Uterus (tissue), 4 donors: ENCODE data around the gene SHOX. TPM values are rescaled to one million over a fixed set of nuclear protein-coding genes. Genes with fewer than 3 reads are reported as not detected.
"Not testable (repeated sequence)": the region's sequence is repeated elsewhere in the genome, so short reads cannot be mapped to it uniquely, and the experiment has no call there.

Experiments used
- DNase-seq, 2 donors: peaks; one replicate each; pipeline ENCODE4 v3.0.0-alpha.2; 2019 to 2020
- H3K27ac ChIP-seq, 2 donors: fragments of 200-600 bp; sonication (generic); 1 replicate in 1 of 2; 2 replicates in 1 of 2; pipeline ENCODE4 v1.5.1; 2016 to 2018
- H3K27me3 ChIP-seq, 2 donors: fragments of 200-600 bp; sonication (generic); one replicate each; pipeline ENCODE4 v1.5.1; 2018 to 2019; ENCODE audit warnings: control low read depth in 1 of 2
- H3K36me3 ChIP-seq, 2 donors: fragments of 200-600 bp; sonication (generic); one replicate each; pipeline ENCODE4 v1.5.1; 2019; ENCODE audit warnings: control low read depth in 1 of 2
- H3K4me1 ChIP-seq, 2 donors: fragments of 200-600 bp; sonication (generic); one replicate each; pipeline ENCODE4 v1.5.1; 2018 to 2019; ENCODE audit warnings: control low read depth in 1 of 2
- H3K4me3 ChIP-seq, 2 donors: fragments of 200-600 bp; sonication (generic); 1 replicate in 1 of 2; 2 replicates in 1 of 2; pipeline ENCODE4 v1.5.1; 2018 to 2019; ENCODE audit warnings: mild to moderate bottlenecking in 1 of 2
- H3K9me3 ChIP-seq, 2 donors: fragments of 200-600 bp; sonication (generic); one replicate each; pipeline ENCODE4 v1.5.1; 2019; ENCODE audit warnings: control low read depth in 1 of 2
- CTCF ChIP-seq, 4 experiments: fragments of 200-600 bp in 2 of 4; fragments of 450-650 bp in 2 of 4; sonication (generic) in 2 of 4; IDR thresholded peaks; one replicate each; pipeline ENCODE4 v1.5.1; 2016 to 2019; ENCODE audit warnings: antibody characterized with exemption in 4 of 4, mild to moderate bottlenecking in 2 of 4, moderate library complexity in 1 of 4
- POLR2A ChIP-seq, 2 donors: fragments of 450-650 bp; IDR thresholded peaks; one replicate each; pipeline ENCODE4 v1.6.1; 2016; ENCODE audit warnings: antibody characterized with exemption in 2 of 2, mild to moderate bottlenecking in 1 of 2, moderate library complexity in 1 of 2
- intact Hi-C: fragments of 100-400 bp; cut with DNase I; formaldehyde crosslinking; loops from one replicate; pipeline ENCODE4 v1.15.1; 2023; ENCODE audit warnings: low total_unique reads
- total RNA-seq, 4 donors: library from RNA; depleted of rRNA in 3 of 4; stranded (reverse); fragments of >200 nt in 3 of 4; gene quantifications; one replicate each; pipeline versions ENCODE4 v1.1.0 to v1.2.4, GENCODE V29; 2014 to 2023
- donor health status: DM: yes; HTN: yes; CAD: no.

Gene SHOX
- total RNA-seq, 4 donors from 2014 or later, result not detected

DNA sequence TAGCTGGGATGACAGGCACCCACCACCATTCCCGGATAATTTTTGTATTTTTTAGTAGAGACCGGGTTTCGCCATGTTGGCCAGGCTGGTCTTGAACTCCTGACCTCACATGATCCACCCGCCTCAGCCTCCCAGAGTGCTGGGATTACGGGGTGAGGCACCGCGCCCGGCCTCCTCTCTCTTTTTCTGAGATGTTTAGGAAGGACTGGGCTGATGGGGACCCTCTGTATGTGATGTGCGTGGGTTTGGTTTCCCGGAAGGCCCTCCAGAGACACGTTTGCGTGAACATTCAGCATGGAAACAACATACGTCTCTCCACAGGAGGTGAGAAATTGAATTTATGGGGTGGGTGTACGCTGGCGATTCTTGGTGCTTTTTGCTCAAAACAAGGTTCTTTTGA is 18.6 kb downstream of the SHOX start:
- Histone ChIP-seq H3K4me1 (no peaks in the 10 kb centered on the region), H3K36me3 (no peaks in the 10 kb centered on the region), H3K27me3 (no peaks in the 10 kb centered on the region), H3K9me3 (no peaks in the 10 kb centered on the region), H3K4me3 (no peak overlapping the region), H3K27ac (no peak overlapping the region)
- intact Hi-C loops, result no loop called here
- TF ChIP-seq CTCF (IDR thresholded peaks at IDR 0.05) (no peak), POLR2A (IDR thresholded peaks at IDR 0.05) (no peak)
- DNase-seq, result no peak

- Histone ChIP-seq H3K27ac (no peak overlapping the region), H3K4me1 (no peaks in the 10 kb centered on the region), H3K27me3 (no peaks in the 10 kb centered on the region), H3K4me3 (no peak overlapping the region), H3K9me3 (no peaks in the 10 kb centered on the region), H3K36me3 (no peaks in the 10 kb centered on the region)
- no peak for TF ChIP-seq CTCF (IDR thresholded peaks at IDR 0.05)
- TF ChIP-seq POLR2A (IDR thresholded peaks at IDR 0.05), result no peak
- intact Hi-C loops, result no loop called here
- DNase-seq, result no peak
Observed at GRCh38 chrX:650324-650723, 19.7 kb downstream of the SHOX start.

DNA sequence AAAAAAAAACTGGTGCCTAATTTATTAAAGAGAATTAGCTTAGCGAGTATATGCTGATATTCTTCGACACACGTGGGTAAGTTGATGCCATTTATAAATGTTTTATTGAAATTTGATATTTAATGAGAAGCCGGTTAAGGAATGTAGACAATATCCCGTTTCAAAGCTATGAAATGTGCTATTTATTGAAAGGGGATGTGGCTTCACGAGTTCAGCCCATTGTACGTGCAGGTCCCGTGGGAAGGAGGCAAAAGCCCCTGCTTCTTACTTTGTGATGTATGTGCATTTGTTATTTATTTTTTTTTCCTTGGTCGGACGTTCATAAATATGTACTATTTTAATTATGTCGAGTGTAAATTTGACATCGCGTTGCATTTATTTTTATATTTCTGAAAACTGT is 20.2 kb downstream of the SHOX start:
- no peaks in the 10 kb centered on the region for H3K36me3 ChIP-seq
- DNase-seq, result no peak
- no peak overlapping the region for H3K4me3 ChIP-seq
- TF ChIP-seq POLR2A (IDR thresholded peaks at IDR 0.05), result no peak
- no peak for TF ChIP-seq CTCF (IDR thresholded peaks at IDR 0.05)
- intact Hi-C loops, result no loop called here
- H3K27me3 ChIP-seq, result no peaks in the 10 kb centered on the region
- no peaks in the 10 kb centered on the region for H3K9me3 ChIP-seq
- H3K27ac ChIP-seq, result no peak overlapping the region
- no peaks in the 10 kb centered on the region for H3K4me1 ChIP-seq

DNA sequence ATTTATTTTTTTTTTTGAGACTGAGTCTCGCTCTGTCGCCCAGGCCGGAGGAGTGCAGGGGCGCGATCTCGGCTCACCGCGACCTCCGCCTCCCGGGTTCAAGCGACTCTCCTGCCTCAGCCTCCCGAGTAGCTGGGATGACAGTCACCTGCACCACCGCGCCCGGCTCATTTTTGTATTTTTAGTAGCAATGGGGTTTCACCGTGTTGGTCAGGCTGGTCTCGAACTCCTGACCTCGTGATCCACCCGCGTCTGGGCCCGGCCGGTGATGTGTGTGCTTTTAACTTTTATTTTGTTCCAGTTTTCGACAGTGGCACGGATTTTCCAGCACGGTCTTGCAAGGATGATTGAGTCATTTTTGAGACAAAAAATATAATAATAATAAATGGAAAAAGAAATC is 21.3 kb downstream of the SHOX start:
- H3K27me3 ChIP-seq, H3K27ac ChIP-seq, DNase-seq, H3K4me1 ChIP-seq, H3K9me3 ChIP-seq, H3K36me3 ChIP-seq, H3K4me3 ChIP-seq, intact Hi-C loops: not testable (repeated sequence)

- TF ChIP-seq CTCF (IDR thresholded peaks at IDR 0.05) (no peak), POLR2A (IDR thresholded peaks at IDR 0.05) (no peak)
- Histone ChIP-seq H3K9me3 (no peaks in the 10 kb centered on the region), H3K4me1 (no peaks in the 10 kb centered on the region), H3K4me3 (no peak overlapping the region), H3K36me3 (no peaks in the 10 kb centered on the region), H3K27me3 (no peaks in the 10 kb centered on the region), H3K27ac (no peak overlapping the region)
- no peak for DNase-seq
- intact Hi-C loops, result no loop called here
Observed at GRCh38 chrX:652341-652741, 21.8 kb downstream of the SHOX start.

- intact Hi-C loops, result no loop called here
- no peaks in the 10 kb centered on the region for H3K36me3 ChIP-seq
- H3K27me3 ChIP-seq, result no peaks in the 10 kb centered on the region
- H3K4me3 ChIP-seq, result no peak overlapping the region
- H3K9me3 ChIP-seq, result no peaks in the 10 kb centered on the region
- H3K27ac ChIP-seq, result no peak overlapping the region
- no peaks in the 10 kb centered on the region for H3K4me1 ChIP-seq
- TF ChIP-seq POLR2A (IDR thresholded peaks at IDR 0.05) (no peak), CTCF (IDR thresholded peaks at IDR 0.05) (no peak)
- DNase-seq, result no peak
Observed at GRCh38 chrX:653306-653705, 22.7 kb downstream of the SHOX start.
